Lower lobe of right lung (tissue), 2 donors: ENCODE data around the gene BCAR1. TPM values are rescaled to one million over a fixed set of nuclear protein-coding genes. Genes with fewer than 3 reads are reported as not detected.
A peak's percentile ranks its signal among the peaks of the same experiment; 100 is the strongest.

ENCODE experiments used
- ATAC-seq, 2 donors: fragments of 200-7000 bp; cut with Tn5 transposase; one replicate each; pipeline ENCODE4 v1.9.1; 2020 to 2022; ENCODE audit warnings: mild to moderate bottlenecking in 2 of 2, moderate library complexity in 2 of 2
- DNase-seq: peaks from one replicate; pipeline ENCODE4 v3.0.0-alpha.2; 2020
- H3K27ac ChIP-seq: fragments of 200-600 bp; one replicate; pipeline ENCODE4 v1.8.0; 2022
- H3K27me3 ChIP-seq: fragments of 200-600 bp; one replicate; pipeline ENCODE4 v1.8.0; 2022; ENCODE audit warnings: low read depth
- H3K36me3 ChIP-seq: fragments of 200-600 bp; one replicate; pipeline ENCODE4 v1.8.0; 2022; ENCODE audit warnings: mild to moderate bottlenecking
- H3K4me1 ChIP-seq: fragments of 200-600 bp; one replicate; pipeline ENCODE4 v1.8.0; 2022
- H3K4me3 ChIP-seq: fragments of 200-600 bp; one replicate; pipeline ENCODE4 v1.8.0; 2022; ENCODE audit warnings: mild to moderate bottlenecking
- H3K9me3 ChIP-seq: fragments of 200-600 bp; one replicate; pipeline ENCODE4 v1.8.0; 2022
- intact Hi-C: fragments of 100-400 bp; cut with DNase I; formaldehyde crosslinking; loops from one replicate; pipeline ENCODE4 v1.11.0; 2022
- total RNA-seq: library from RNA; stranded (reverse); fragmentation: NEBNext Ultra II Directional; extraction: Animal tissue kit (Norgen Biotek cat#: 25700); gene quantifications from one replicate; pipeline ENCODE4 v1.2.1, GENCODE V29; 2021
- TF ChIP-seq, protein P1 (sequence below): fragments of 200-600 bp; IDR thresholded peaks from one replicate; pipeline ENCODE4 v1.8.0; 2022; ENCODE audit warnings: antibody characterized with exemption, mild to moderate bottlenecking
- donor health status: DM: no; HTN: yes; CAD: no; lungs with severe emphysema.

The BCAR1 gene
- total RNA-seq, 1 donor from 2014 or later = 65.1 TPM

DNA sequence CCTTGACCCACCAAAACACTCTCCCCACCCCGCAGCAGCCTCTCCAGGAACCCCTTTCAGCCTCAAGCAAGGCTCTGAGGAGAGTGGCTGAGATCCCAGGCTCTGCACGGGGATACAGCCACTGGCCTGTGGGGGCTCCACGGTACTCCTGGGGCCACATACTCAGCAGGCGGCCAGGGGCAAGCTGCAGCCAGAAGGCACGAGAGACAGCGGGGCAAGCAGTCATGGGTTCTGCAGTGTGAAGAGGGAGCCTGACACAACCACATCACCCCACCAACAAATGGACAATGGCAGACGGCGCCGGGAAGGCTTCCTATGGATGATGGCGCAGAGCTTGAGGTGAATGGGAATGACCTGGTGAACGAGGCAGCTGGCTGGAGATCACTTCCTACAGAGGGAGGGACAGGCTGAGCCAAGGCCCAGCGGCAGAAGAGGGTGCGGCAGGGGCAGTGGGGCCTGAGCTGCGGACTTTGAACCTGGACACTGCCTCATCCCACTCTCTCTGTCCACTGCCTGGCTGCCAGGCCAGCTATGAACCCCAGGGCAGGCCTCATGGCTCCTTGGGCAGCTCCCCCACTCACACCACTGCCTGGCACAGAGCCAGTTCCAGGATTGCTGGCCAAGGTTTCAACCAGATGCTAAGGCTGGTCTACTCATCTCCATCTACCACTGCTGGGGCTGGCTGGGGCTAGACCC is 10.8 kb upstream of the BCAR1 start:
- ATAC-seq (no peak), DNase-seq (no peak)
- Histone ChIP-seq H3K36me3 (no peaks in the 10 kb centered on the region), H3K4me1 (peaks cover 72% of the 10 kb centered on the region), H3K27me3 (peaks cover 6% of the 10 kb centered on the region), H3K9me3 (no peaks in the 10 kb centered on the region), H3K4me3 (peak overlapping the region; percentile 6), H3K27ac (no peak overlapping the region)
- TF ChIP-seq, protein P1, sequence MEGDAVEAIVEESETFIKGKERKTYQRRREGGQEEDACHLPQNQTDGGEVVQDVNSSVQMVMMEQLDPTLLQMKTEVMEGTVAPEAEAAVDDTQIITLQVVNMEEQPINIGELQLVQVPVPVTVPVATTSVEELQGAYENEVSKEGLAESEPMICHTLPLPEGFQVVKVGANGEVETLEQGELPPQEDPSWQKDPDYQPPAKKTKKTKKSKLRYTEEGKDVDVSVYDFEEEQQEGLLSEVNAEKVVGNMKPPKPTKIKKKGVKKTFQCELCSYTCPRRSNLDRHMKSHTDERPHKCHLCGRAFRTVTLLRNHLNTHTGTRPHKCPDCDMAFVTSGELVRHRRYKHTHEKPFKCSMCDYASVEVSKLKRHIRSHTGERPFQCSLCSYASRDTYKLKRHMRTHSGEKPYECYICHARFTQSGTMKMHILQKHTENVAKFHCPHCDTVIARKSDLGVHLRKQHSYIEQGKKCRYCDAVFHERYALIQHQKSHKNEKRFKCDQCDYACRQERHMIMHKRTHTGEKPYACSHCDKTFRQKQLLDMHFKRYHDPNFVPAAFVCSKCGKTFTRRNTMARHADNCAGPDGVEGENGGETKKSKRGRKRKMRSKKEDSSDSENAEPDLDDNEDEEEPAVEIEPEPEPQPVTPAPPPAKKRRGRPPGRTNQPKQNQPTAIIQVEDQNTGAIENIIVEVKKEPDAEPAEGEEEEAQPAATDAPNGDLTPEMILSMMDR = no peak
- intact Hi-C loops = no loop called here

DNA sequence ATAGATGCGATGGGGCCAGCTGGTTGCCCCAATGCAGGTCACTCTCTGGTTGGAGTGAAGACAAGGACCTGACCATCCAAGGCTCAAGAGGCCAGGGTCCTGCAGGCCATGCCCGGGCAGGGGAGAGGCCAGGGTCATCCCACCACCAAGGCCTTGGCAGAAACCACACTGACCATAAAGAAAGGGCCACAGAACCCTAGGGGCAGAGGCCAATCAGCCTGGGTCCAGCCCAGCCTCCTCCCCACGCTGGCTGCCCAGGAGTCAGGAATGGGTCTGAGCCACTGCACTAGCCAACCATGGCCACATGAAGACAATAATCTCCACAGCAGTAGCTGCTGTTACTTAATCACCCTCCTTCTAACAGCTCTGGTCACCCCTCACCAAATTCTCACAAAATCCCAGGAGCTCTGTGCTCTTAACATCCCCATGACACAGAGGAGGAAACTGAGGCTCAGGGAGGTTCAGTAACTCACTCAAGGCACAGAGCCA is 10.2 kb upstream of the BCAR1 start:
- TF ChIP-seq, protein P1 = no peak
- H3K36me3 ChIP-seq = no peaks in the 10 kb centered on the region
- H3K4me1 ChIP-seq = peaks cover 77% of the 10 kb centered on the region
- H3K27ac ChIP-seq = no peak overlapping the region
- H3K4me3 ChIP-seq = no peak overlapping the region
- intact Hi-C loops = no loop called here
- ATAC-seq (no peak), DNase-seq (no peak)
- H3K27me3 ChIP-seq = peaks cover 6% of the 10 kb centered on the region
- no peaks in the 10 kb centered on the region for H3K9me3 ChIP-seq

DNA sequence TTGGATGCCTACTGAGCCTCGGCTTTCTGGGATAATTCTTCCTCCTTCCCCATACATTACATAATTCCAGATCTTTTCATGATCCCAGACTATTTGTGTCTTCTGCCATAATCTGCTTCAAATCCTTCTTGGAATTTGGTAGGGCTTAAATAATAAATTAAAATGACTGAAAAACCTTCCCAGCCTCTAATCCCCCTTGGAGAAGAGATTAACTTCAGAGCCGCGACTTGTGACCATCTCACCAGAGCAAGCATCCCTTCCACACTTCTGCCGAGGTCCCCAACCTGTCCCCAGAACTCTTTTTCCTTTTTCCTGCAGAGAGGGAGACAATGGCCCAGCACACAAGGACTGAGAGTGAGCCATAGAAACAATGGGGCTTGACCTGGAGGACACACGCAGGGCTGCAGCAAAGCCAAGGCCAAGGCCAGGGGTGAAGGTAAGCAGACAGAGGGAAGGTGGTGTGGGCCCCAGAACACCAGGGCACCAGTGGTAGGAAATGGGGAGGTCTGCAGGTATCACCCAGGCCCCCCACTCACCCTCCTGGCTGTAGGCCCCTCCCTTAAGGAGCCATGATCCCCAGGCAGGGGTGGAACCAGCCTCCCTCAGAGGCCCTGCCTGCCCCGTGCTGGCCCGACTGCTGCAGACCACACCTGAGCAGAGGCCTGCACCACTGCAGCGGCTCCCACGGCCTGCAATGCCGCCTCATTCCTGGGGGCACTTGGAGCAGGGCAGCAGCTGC is 9.6 kb upstream of the BCAR1 start:
- Histone ChIP-seq H3K9me3 (no peaks in the 10 kb centered on the region), H3K4me3 (no peak overlapping the region), H3K27me3 (peaks cover 6% of the 10 kb centered on the region), H3K27ac (no peak overlapping the region), H3K36me3 (no peaks in the 10 kb centered on the region), H3K4me1 (peaks cover 77% of the 10 kb centered on the region)
- DNase-seq (no peak), ATAC-seq (no peak)
- TF ChIP-seq, protein P1 = no peak
- intact Hi-C loops = no loop called here

DNA sequence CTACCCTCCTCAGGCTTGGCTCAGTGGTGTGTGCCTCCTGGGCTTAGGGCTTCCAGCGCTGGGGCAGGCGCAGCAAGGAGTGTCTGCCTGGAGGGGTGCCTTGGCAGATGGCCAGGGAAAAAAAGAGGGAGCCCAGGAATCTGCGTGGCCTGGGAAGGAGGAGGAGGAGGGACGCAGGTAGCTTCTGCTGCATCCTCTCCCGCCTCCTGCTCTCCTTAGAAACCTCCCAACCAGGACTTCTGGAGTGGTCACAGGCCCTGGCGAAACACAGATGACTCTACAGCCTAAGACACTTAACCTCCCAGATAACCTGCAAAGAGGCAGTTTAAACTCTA is 7.3 kb upstream of the BCAR1 start:
- H3K9me3 ChIP-seq = no peaks in the 10 kb centered on the region
- H3K27ac ChIP-seq = no peak overlapping the region
- ATAC-seq (no peak), DNase-seq (no peak)
- TF ChIP-seq, protein P1 = no peak
- no peak overlapping the region for H3K4me3 ChIP-seq
- no peaks in the 10 kb centered on the region for H3K27me3 ChIP-seq
- H3K4me1 ChIP-seq = peaks cover 84% of the 10 kb centered on the region
- no peaks in the 10 kb centered on the region for H3K36me3 ChIP-seq
- intact Hi-C loops = no loop called here

DNA sequence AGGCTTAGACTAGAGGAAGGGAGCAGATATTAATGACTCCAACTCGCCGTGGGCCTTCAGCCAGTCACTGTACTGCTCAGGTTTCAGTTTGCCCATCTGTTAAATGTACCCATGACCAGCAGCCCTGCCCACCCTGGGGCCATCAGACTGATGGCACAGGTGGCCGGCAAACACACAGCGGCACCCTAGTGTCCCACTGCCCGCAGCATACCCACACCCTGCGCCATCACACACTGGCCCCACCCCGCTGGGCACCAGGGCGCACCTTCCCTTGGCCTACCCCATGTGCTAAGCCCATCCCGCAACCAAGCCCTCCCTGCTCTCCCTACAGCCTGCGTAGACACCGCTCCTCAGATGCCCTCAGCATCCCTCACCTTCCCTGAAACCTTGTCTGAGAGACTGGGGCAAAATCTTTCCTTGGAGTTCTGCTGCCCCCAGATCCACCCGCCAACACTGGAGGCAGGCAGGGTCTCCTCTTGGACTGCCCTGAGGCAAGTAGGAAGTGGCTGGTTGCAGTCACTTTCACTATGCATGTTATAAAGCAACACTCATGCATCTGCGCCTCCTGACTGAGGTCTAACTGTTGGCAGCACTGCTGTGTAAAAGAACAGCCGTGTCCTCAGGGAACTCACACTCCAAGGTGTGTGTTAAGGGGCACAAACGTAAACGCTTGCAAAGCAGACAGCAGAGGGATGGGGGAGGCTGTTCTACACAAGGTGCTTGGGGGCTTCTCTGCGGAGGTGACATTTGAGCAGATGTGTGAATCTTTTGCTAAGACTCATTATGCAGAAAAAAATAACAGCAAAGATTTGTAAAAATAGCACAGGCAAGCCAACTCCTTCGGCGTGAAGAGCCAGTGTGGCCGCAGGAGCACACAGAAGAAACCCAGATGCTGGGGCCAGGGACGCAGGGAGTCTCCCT is 6.7 kb upstream of the BCAR1 start:
- Histone ChIP-seq H3K27ac (peak overlapping the region; percentile 83), H3K36me3 (no peaks in the 10 kb centered on the region), H3K4me3 (no peak overlapping the region), H3K27me3 (no peaks in the 10 kb centered on the region), H3K9me3 (no peaks in the 10 kb centered on the region), H3K4me1 (peaks cover 84% of the 10 kb centered on the region)
- TF ChIP-seq, protein P1 = no peak
- no peak for ATAC-seq
- intact Hi-C loops = no loop called here
- DNase-seq = no peak
